GM18861 (cell line): ENCODE results near the gene DDOST.
"Not testable (repeated sequence)": the region's sequence is repeated elsewhere in the genome, so short reads cannot be mapped to it uniquely, and the experiment has no call there.

ENCODE experiments used
- ATAC-seq: cut with Tn5 transposase; IDR thresholded peaks from one replicate; pipeline ENCODE4 v1.9.1; 2021; ENCODE audit not compliant: unreplicated experiment

DDOST gene

DNA sequence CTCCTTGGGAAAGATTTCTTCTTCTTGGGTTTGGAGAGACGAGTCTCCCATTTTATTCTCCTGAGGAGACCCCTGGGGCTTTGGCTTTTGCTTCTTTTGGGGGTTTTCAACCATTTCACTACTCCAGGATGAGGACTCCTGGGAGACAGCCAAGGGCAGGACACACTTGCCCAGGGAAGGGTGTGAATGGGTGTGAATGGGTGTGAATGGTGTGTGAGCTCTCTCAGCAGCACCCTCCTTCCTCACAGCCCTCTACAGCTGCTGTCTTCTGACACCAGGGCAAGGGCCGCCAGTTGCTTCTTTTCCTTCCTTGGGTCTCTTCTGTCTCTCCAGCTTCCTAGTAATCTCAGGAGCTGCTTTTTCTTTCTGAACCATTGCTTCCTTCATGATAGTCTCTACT lies 32.5 kb upstream of the DDOST start:
- ATAC-seq = no peak

GRCh38 chr1:20691872-20692271 lies 30.7 kb upstream of the DDOST start:
- ATAC-seq = no peak

- no peak for ATAC-seq
Observed at GRCh38 chr1:20689645-20690056, 28.5 kb upstream of the DDOST start.

DNA sequence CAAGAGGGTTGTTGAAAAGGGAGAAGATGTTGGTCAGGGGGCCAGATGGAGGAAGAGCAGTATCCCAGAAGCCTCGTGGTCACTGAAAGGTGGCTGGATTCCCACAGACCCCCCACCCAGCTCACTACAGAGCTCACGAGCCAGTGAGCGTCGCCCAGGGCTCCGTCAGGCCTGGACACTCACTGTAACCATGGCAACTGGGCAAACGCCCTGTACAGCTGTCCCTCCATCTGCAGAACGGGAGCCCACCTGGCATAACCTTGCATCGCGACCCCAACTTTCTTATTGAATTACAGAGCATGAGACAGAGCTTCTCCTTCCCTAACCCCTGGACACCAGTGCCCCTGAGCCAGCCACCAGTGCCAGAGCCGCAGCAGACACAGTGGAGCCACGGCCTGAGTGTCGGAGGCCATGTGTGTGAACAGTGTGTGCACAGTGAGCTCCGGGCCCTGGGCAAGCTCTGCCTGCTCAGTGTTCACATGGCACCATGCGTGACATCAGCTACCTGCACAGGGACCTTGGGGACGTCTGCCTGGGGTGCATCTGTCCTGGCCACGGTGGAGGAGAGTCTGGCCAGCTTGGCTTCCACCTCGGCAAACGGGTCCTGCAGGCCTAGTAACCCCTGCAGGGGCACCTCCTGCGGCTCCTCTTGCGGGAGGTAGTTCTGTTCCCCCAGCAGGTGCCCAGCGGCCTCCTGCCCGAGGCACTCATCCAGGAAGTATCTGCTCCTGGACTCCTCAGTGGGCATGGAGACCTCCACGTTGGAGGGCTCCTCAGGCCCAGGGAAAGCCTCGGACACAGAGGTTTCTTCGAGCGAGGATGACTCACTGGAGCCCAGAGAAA lies 25.9 kb upstream of the DDOST start:
- ATAC-seq = no peak

GRCh38 chr1:20685741-20686140 lies 24.6 kb upstream of the DDOST start:
- no peak for ATAC-seq

DNA sequence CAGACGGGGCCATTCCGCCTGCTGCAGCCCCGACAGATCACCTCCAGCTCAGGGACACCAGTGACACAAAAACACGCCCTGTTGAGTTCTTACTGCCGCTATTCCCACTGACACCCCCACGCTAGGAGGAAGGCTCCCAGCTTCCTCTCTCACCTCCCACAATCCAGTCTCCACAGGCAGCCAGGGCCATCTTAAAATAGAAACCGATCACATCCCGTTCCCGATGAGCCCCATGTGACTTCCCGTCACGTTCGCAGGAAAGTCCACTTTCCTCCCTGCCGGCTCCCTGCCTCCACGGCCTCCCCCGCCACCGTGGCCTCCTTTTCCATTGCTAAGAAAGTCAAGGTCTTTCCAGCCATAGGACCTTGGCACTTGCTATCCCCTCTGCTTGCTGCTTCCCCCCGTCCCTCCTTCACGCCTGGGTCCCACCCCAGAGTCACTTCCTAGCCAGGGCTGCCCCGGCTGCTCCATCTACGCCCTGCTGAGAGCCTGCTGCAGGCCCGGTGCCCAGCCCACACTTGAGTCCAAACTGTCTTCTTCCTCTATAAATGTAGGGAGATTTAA lies 24.0 kb upstream of the DDOST start:
- no peak for ATAC-seq

- no peak for ATAC-seq
Observed at GRCh38 chr1:20684651-20685050, 23.5 kb upstream of the DDOST start.

DNA sequence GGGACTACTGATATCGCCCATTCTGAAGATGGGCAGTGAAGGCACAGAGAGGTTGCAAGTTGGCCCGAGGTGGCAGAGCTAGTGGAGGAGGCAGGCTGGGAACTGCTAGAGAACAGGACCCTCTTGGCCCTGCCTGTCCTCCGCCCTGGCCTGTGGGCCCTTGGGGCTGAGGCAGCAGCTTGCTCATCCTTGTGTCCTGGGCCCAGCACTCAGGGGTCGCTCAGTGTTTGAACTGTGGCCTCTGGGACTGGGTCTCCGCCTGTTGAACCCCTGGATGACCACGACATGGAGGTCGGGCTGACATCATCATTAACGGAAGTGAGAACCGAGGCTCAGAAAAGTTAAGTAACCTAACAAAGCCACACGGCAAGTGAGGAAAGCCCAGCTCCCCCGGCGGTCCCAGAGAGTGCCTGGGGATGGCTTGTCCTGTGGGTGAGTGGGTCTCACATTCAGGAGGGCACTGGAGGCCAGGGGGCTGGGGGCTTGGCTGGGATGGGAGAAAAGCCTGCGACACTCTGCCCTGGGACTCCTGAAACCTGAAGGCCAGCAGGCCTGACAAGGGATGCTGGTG lies 23.0 kb upstream of the DDOST start:
- ATAC-seq = no peak

DNA sequence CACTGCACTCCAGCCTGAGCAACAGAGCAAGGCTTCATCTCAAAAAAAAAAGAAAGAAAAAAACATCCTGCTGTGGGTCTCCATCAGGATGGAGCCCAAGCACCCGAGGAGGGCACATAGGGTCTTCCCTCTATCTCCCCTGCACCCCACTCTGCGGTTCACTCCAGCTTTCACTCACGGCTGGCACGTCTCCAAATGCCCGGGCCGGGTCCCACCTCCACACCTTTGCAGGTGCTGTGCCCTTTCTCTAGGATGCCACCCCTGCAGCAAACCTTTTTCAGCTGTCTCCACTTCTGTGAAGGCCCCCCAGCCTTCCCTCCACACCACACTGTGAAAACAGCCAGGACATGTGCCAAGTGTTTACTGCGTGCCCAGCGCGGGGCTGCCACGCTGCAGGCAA lies 22.4 kb upstream of the DDOST start:
- ATAC-seq = no peak

- ATAC-seq = no peak
Observed at GRCh38 chr1:20682571-20683236, 21.5 kb upstream of the DDOST start.

DNA sequence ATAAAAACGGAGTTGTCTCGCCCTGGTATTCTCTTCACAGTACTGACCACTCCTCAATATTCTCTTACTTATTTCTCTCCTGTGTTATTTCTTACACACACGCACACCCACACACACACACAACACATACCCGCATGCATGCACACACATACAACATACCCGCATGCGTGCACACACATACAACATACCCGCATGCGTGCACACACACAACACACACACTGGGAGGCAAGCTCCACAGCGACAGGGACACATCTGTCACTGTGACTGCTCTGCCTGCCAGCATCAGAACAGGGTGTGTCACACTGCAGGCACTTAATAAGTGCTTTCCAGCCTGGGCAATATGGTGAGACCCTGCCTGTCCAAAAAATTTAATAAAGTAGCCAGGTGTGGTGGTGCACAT lies 20.8 kb upstream of the DDOST start:
- ATAC-seq = no peak

DNA sequence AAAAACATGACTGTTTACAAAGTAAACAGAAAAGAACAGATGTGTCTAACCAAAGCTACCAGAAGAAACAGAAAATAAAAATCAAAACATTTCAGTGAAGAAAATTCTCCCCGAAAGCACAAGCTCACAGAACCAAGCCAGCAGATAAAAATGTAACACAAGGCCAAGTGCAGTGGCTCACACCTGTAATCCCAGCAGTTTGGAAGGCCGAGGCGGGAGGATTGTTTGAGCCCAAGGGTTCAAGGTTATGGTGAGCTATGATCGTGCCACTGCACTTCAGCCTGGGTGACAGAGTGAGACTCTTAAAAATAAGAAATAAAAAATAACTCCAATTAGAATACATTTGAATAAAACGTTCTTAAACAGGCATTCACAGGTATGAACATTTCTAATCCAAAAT lies 19.1 kb upstream of the DDOST start:
- no peak for ATAC-seq

DNA sequence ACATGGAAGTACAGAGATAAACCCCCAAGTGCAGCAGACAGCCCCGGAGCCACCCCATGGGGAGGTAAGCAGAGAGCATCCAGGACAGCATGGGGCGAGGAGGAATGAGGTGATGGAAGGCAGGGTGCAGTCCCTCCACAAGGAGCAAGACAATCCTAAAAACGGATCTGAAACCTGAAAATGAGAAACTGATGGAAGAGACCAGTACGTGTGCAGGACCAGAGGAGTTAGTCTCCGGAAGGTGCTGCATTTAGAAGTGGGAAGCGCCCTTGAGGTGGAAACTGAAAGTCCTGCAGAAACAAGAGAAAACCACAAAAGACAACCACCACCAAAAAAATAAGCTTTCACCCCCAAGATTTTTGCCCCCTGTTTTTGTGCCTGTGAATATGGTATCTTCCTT lies 17.4 kb upstream of the DDOST start:
- no peak for ATAC-seq

DNA sequence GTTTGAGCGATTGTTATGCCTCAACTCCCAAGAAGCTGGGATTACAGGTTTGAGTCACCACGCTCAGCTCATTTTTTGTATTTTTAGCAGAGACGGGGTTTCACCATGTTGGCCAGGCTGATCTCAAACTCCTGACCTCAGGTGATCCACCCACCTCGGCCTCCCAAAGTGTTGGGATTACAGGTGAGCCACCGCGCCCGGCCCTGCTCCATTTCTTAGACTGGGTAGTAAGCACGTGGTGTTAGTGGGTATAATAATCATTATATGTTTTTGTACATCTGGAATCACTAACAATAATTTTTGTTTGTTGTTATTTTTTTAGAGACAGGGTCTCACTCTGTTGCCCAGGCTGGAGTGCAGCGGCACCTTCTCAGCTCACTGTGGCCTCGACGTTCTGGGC lies 12.5 kb upstream of the DDOST start:
- not testable (repeated sequence) for ATAC-seq

DNA sequence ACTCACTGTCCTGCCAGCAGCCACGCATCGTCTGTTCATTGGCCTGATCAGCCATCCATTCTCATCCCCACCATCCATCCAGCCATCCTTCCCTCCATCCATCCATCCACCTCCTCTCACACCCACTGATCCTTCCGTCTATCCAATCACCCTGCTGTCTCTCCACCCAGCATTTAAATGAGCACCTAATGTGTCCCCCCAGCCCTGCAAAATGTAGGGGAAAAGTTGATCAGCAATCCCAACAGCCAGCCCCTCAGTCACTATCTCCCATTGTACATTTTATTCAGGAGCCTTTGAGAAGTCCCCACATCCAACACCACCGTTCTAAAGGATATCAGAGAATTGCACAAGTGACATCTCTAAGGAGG lies 11.1 kb upstream of the DDOST start:
- no peak for ATAC-seq

- no peak for ATAC-seq
Observed at GRCh38 chr1:20670936-20671335, 9.8 kb upstream of the DDOST start.

DNA sequence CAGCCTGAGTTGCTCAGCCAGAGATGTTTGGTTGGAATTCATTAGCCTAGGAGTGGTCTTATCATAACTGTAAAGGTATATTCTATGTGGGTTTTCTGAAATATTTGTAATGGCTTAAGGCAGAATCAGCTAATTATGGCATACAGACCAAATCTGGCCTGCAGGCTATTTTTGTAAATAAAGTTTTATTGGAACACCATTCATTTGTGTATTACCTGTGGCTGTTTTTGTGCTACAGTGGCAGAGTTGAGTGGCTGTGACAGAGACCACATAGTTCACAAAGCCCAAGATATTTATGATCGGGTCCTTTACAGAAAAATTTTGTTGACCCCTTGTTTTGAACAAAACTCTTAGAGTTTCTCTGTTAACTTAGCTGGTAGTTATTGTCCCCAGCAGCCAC lies 7.4 kb upstream of the DDOST start:
- ATAC-seq = no peak

GRCh38 chr1:20666804-20667203 lies 5.6 kb upstream of the DDOST start:
- no peak for ATAC-seq

DNA sequence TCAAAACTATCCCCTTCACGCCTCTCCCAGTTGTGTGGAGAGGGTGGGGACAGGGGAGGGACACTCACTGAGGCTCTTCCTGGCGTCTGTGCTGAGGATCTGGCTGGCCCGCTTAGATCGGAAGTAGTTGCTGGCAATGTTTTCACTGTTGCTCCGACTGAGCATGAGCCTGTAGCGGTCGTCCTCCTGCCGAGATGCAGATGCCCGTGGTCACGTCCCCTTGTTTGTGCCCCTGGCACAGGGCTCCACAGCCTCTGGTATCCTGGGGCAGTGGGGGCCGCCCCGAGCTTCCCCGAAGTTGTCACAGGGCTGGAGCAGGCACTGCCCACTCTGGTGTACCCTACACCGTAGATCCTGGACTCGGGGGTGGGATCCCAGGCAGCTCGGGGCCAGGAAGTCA lies 5.0 kb upstream of the DDOST start:
- ATAC-seq = no peak

DNA sequence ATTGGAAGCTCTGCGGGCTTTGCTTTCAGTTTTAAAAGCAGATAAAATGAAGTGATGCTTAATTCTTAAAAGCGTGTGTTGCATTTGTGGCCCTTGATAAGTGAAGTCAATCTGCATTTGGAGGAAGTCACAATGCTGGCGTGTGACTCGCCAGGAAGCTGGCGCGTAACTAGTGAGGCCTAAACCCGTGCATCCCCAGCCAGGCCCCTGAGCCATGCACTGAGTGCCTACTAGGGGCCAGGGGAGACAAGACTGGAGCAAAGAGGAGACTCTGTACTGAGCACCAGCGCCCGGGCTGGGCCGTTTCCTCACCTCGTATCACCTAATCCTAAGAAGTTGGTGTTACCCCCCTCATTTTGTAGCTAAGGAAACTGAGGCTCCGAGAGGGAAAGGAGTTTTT lies 4.6 kb upstream of the DDOST start:
- ATAC-seq = no peak

DNA sequence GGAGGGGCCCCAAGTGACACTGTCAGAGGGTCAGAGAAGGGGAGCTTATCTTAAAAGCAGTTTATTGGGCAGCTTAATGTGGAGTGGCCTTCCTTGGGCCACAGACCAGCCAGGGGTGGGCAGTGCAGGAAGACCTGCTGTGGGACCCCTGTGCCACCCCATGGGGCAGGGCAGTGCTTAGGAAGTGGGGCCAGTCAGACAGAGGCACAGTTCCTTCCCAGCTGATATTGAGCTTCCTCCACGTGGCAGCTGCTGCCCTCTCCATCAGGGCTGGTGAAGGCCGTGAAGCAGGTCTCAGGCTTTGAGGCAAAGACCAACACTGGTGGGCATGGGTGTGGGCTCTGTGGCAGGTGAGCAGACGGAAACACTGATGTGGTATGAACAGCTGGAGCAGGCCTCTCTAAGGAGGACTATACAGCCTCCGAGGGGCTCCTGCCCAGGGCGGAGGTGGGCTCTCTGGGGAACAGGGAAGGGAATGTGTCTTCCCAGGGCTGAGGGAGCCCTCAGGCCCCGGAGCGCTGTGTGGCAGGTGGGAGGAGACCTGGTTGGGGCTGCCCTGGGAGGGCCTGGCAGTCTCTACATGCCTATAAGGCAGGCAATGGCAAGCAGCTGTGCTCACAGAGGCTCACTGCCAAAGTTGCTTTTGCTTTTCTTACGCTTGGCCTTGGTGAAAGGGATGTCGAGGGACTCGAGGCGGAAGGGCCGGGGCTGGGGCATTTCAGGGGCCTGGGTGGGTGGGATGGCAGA lies 3.0 kb upstream of the DDOST start:
- ATAC-seq = no peak
